Activated CD8-positive, alpha-beta T cell treated with anti-CD3 and anti-CD28 coated beads, Interleukin-2, amount 10 ng/mL, durations not matched to agents 7 days and 5 days (primary cell): ENCODE results near the gene ABHD11. TPM values are rescaled to one million over a fixed set of nuclear protein-coding genes. Genes with fewer than 3 reads are reported as not detected.

Experiments
- ATAC-seq: fragments of 150-1000 bp; cut with Tn5 transposase; one replicate; pipeline ENCODE4 v1.10.0; 2021; ENCODE audit warnings: moderate library complexity
- CTCF ChIA-PET: fragments of 350-600 bp; sonication (Branson Sonifier 250); formaldehyde crosslinking; loops from one replicate; lab custom pipeline; 2021; ENCODE audit warnings: antibody characterized with exemption; lab: Charles Lee
- POLR2A ChIA-PET: fragments of 350-600 bp; sonication (Branson Sonifier 250); formaldehyde crosslinking; loops from one replicate; lab custom pipeline; 2021; ENCODE audit warnings: antibody characterized with exemption; lab: Charles Lee
- DNase-seq: peaks from one replicate; pipeline ENCODE4 v3.0.0-alpha.2; 2020
- H3K27ac Mint-ChIP-seq: one replicate; pipeline ENCODE4 v1.8.0; 2021; ENCODE audit warnings: mild to moderate bottlenecking, mixed read lengths
- H3K27me3 Mint-ChIP-seq: one replicate; pipeline ENCODE4 v1.8.0; 2021; ENCODE audit warnings: low read depth, mixed read lengths
- H3K36me3 Mint-ChIP-seq: one replicate; pipeline ENCODE4 v1.8.0; 2021; ENCODE audit warnings: low read depth, mixed read lengths
- H3K4me1 Mint-ChIP-seq: one replicate; pipeline ENCODE4 v1.8.0; 2021; ENCODE audit warnings: low read depth, mixed read lengths
- H3K4me3 Mint-ChIP-seq: one replicate; pipeline ENCODE4 v1.8.0; 2021; ENCODE audit warnings: mild to moderate bottlenecking, mixed read lengths
- H3K9me3 Mint-ChIP-seq: one replicate; pipeline ENCODE4 v1.8.0; 2022; ENCODE audit warnings: mixed read lengths; ENCODE audit not compliant: insufficient read depth
- total RNA-seq, 2 experiments: library from RNA; stranded (reverse); gene quantifications; one replicate each; pipeline ENCODE4 v1.2.3, GENCODE V29; 2021

The ABHD11 gene
- total RNA-seq, 2 experiments from 2014 or later, result 20.7 to 20.9 TPM

GRCh38 chr7:73740771-73741170 lies 2.2 kb upstream of the ABHD11 start:
- DNase-seq, result no peak
- ChIA-PET POLR2A (no interaction called here), CTCF (no interaction called here)
- no peak overlapping the region for H3K27ac Mint-ChIP-seq
- H3K4me3 Mint-ChIP-seq, result peak overlapping the region; percentile 10
- peaks cover 19% of the 10 kb centered on the region for H3K4me1 Mint-ChIP-seq
- H3K36me3 Mint-ChIP-seq, result peaks cover 13% of the 10 kb centered on the region
- H3K27me3 Mint-ChIP-seq, result no peaks in the 10 kb centered on the region
- no peaks in the 10 kb centered on the region for H3K9me3 Mint-ChIP-seq
- ATAC-seq, result no peak

DNA sequence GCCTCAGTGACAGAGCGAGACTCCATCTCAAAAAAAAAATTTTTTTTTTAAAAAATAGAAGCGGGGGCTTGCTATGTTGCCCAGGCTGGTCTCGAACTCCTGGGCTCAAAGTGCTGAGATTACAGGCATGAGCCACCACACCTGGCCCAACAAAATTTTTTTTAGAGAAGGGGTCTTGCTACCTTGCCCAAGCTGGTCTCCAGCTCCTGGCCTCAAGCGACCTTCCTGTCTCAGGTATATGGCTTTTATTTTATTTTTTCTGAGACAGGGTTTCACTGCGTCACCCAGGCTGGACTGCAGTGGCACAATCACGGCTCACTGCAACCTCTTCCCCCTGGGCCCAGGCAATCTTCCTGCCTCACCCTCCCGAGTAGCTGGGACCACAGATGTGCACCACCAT lies 1.6 kb upstream of the ABHD11 start:
- no peak overlapping the region for H3K27ac Mint-ChIP-seq
- H3K4me1 Mint-ChIP-seq, result peaks cover 20% of the 10 kb centered on the region
- CTCF ChIA-PET, result no interaction called here
- peaks cover 13% of the 10 kb centered on the region for H3K36me3 Mint-ChIP-seq
- peak overlapping the region; percentile 10 for H3K4me3 Mint-ChIP-seq
- POLR2A ChIA-PET, result no interaction called here
- ATAC-seq (no peak), DNase-seq (no peak)
- H3K9me3 Mint-ChIP-seq, result no peaks in the 10 kb centered on the region
- H3K27me3 Mint-ChIP-seq, result no peaks in the 10 kb centered on the region

- ChIA-PET POLR2A (interaction anchor here (0.6 to 1.6 kb wide), 4 partner anchors 9 to 514 kb away, joined by 3 to 6 read pairs (median 6); partner anchors contain the start of genes BCL7B and METTL27), CTCF (interaction anchor here (0.6 to 8.5 kb wide), 5 partner anchors 115 to 467 kb away, joined by 3 to 115 read pairs (median 5); no protein-coding TSS in a partner anchor)
- H3K4me3 Mint-ChIP-seq, result peak overlapping the region; percentile 94
- H3K9me3 Mint-ChIP-seq, result no peaks in the 10 kb centered on the region
- H3K27me3 Mint-ChIP-seq, result no peaks in the 10 kb centered on the region
- DNase-seq, result no peak
- peaks cover 28% of the 10 kb centered on the region for H3K4me1 Mint-ChIP-seq
- peaks cover 13% of the 10 kb centered on the region for H3K36me3 Mint-ChIP-seq
- peak overlapping the region; percentile 63 for H3K27ac Mint-ChIP-seq
- ATAC-seq, result no peak
Measured at GRCh38 chr7:73739387-73739767, 775 bp upstream of the ABHD11 start.

- POLR2A ChIA-PET, result interaction anchor here (0.5 to 1.8 kb wide), 5 partner anchors 91 to 345 kb away, joined by 3 to 12 read pairs (median 5); partner anchors contain the start of genes BAZ1B, BCL7B and LIMK1
- peak; percentile 71 for DNase-seq
- H3K9me3 Mint-ChIP-seq, result no peaks in the 10 kb centered on the region
- CTCF ChIA-PET, result interaction anchor here (1.0 to 8.5 kb wide), 4 partner anchors 117 to 151 kb away, joined by 3 to 115 read pairs (median 9); no protein-coding TSS in a partner anchor
- H3K4me1 Mint-ChIP-seq, result peaks cover 29% of the 10 kb centered on the region
- ATAC-seq, result peak; percentile 16
- H3K27ac Mint-ChIP-seq, result peak overlapping the region; percentile 98
- H3K36me3 Mint-ChIP-seq, result peaks cover 13% of the 10 kb centered on the region
- H3K27me3 Mint-ChIP-seq, result peaks cover under 1% of the 10 kb centered on the region
- H3K4me3 Mint-ChIP-seq, result peak overlapping the region; percentile 94
Measured at GRCh38 chr7:73738220-73738611, 386 bp downstream of the ABHD11 start.

DNA sequence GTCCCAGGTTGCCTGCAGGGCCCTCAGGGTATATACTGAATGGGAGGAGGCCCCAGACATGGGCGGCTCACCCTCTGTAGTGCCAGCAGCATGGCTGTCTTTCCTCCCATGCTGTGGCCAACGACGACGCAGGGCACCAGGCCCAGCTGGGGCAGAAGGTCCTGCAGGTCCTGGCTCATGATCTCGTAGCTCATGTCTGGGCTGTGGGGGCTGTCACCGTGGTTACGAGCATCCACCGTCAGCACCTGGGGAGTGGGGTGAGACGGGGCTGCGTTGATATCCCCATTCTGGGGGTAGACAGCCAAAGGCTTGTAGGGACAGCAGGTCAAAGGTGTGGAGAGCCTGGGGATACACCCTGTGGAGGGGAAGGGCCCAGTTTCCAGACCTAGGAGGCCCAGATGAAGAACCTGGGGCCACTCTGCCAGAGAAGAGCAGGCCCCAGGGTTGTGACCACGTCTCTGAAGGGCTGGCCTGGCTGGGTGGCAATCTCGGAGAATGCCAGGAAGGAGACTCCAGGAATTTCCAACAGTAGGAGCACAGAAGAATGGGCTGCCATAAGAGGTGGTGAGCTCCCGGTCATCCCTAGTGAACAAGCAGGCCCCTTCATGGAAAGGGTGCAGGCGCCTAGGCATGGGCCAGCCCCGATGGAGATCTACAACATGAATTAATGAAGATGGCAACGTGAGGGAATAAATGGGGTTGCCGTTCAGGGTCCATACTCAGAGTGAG lies 947 bp downstream of the ABHD11 start:
- H3K27me3 Mint-ChIP-seq, result peaks cover 6% of the 10 kb centered on the region
- H3K4me3 Mint-ChIP-seq, result peak overlapping the region; percentile 94
- peaks cover 29% of the 10 kb centered on the region for H3K4me1 Mint-ChIP-seq
- no peak for ATAC-seq
- no peak for DNase-seq
- peak overlapping the region; percentile 98 for H3K27ac Mint-ChIP-seq
- ChIA-PET CTCF (interaction anchor here (1.9 to 8.5 kb wide), 2 partner anchors 117 to 131 kb away, joined by 13 to 115 read pairs; no protein-coding TSS in a partner anchor), POLR2A (interaction anchor here (0.6 to 1.8 kb wide), 4 partner anchors 92 to 346 kb away, joined by 3 to 12 read pairs (median 6); partner anchors contain the start of genes BAZ1B, BCL7B and LIMK1)
- H3K9me3 Mint-ChIP-seq, result no peaks in the 10 kb centered on the region
- H3K36me3 Mint-ChIP-seq, result peaks cover 13% of the 10 kb centered on the region

DNA sequence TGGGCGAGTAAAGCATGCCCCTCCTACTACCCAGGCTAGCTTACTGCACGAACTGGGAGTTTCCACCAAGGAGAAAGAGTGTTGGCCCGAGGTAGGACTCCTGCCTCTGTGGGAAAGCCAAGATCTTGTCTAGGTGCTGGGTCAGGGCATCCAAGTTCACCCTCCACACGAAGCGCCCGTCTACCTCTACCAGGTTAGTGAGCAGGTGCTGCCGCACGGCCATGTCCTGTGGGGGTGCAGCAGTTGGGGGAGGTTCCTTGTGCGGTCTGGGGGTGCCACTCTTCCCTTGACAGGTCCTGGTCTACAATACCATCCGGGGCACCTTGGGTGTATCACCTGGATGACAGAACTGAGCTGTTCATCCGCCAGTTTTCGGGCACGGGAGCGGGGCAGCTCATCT lies 1.7 kb downstream of the ABHD11 start:
- H3K36me3 Mint-ChIP-seq, result peaks cover 13% of the 10 kb centered on the region
- ChIA-PET POLR2A (no interaction called here), CTCF (interaction anchor here (4.4 to 8.5 kb wide), 2 partner anchors 119 to 130 kb away, joined by 21 to 115 read pairs; no protein-coding TSS in a partner anchor)
- DNase-seq (no peak), ATAC-seq (no peak)
- H3K27me3 Mint-ChIP-seq, result peaks cover 6% of the 10 kb centered on the region
- no peak overlapping the region for H3K27ac Mint-ChIP-seq
- peaks cover 29% of the 10 kb centered on the region for H3K4me1 Mint-ChIP-seq
- no peaks in the 10 kb centered on the region for H3K9me3 Mint-ChIP-seq
- H3K4me3 Mint-ChIP-seq, result no peak overlapping the region

- Mint-ChIP-seq H3K27ac (no peak overlapping the region), H3K4me1 (peaks cover 29% of the 10 kb centered on the region), H3K27me3 (peaks cover 6% of the 10 kb centered on the region), H3K4me3 (no peak overlapping the region), H3K36me3 (peaks cover 13% of the 10 kb centered on the region), H3K9me3 (no peaks in the 10 kb centered on the region)
- POLR2A ChIA-PET, result interaction anchor here (1.2 to 1.5 kb wide), 2 partner anchors 19 to 153 kb away, joined by 3 read pairs; no protein-coding TSS in a partner anchor
- CTCF ChIA-PET, result interaction anchor here (1.0 to 8.5 kb wide), 11 partner anchors 10 to 291 kb away, joined by 3 to 115 read pairs (median 4); no protein-coding TSS in a partner anchor
- DNase-seq, result no peak
- no peak for ATAC-seq
Measured at GRCh38 chr7:73735528-73735905, 3.1 kb downstream of the ABHD11 start.

- peak overlapping the region; percentile 78 for H3K27ac Mint-ChIP-seq
- peak; percentile 66 for ATAC-seq
Measured at GRCh38 chr7:73734619-73735527, 3.7 kb downstream of the ABHD11 start.

DNA sequence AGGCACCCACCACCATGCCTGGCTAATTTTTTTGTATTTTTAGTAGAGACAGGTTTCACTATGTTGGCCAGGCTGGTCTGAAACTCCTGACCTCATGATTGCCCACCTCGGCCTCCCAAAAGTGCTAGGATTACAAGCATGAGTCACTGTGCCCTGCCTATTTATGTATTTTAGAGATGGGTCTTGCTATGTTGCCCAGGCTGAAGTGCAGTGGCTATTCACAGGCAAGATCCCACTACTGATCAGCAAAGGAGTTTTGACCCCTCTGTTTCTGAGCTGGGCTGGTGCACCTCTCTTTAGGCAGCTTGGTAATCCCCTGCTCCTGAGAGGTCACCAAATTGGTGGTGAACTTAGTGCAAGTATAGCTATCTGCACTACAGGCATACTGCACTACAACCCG lies 6.2 kb downstream of the ABHD11 start:
- Mint-ChIP-seq H3K4me3 (no peak overlapping the region), H3K27me3 (peaks cover 9% of the 10 kb centered on the region), H3K4me1 (peaks cover 19% of the 10 kb centered on the region), H3K9me3 (no peaks in the 10 kb centered on the region), H3K36me3 (peaks cover 13% of the 10 kb centered on the region), H3K27ac (no peak overlapping the region)
- ChIA-PET POLR2A (interaction anchor here (0.7 kb wide), 1 partner anchor 117 kb away, joined by 3 read pairs; no protein-coding TSS in a partner anchor), CTCF (interaction anchor here (1.2 to 8.5 kb wide), 3 partner anchors 14 to 126 kb away, joined by 3 to 115 read pairs (median 21); no protein-coding TSS in a partner anchor)
- no peak for DNase-seq
- no peak for ATAC-seq

More at GRCh38 chr7:73734619-73735527, 3.7 kb downstream of the ABHD11 start:
- Mint-ChIP-seq H3K9me3 (no peaks in the 10 kb centered on the region), H3K36me3 (peaks cover 13% of the 10 kb centered on the region), H3K4me3 (no peak overlapping the region), H3K4me1 (peaks cover 29% of the 10 kb centered on the region), H3K27me3 (peaks cover 6% of the 10 kb centered on the region)
- ChIA-PET CTCF (interaction anchor here (0.7 to 8.5 kb wide), 24 partner anchors 9 to 294 kb away, joined by 3 to 115 read pairs (median 4); partner anchors contain the start of gene VPS37D), POLR2A (interaction anchor here (0.6 to 1.5 kb wide), 3 partner anchors 19 to 153 kb away, joined by 3 to 4 read pairs (median 3); no protein-coding TSS in a partner anchor)
- peak; percentile 91 for DNase-seq

GRCh38 chr7:73730485-73730884 lies 8.1 kb downstream of the ABHD11 start:
- Mint-ChIP-seq H3K36me3 (no peaks in the 10 kb centered on the region), H3K9me3 (no peaks in the 10 kb centered on the region), H3K27ac (no peak overlapping the region), H3K4me3 (no peak overlapping the region), H3K27me3 (peaks cover 9% of the 10 kb centered on the region), H3K4me1 (peaks cover 10% of the 10 kb centered on the region)
- CTCF ChIA-PET, result no interaction called here
- POLR2A ChIA-PET, result no interaction called here
- DNase-seq, result no peak
- ATAC-seq, result no peak

GRCh38 chr7:73728551-73728950 lies 10.1 kb downstream of the ABHD11 start:
- no peak for DNase-seq
- H3K27me3 Mint-ChIP-seq, result peaks cover 12% of the 10 kb centered on the region
- H3K4me1 Mint-ChIP-seq, result no peaks in the 10 kb centered on the region
- ChIA-PET POLR2A (no interaction called here), CTCF (interaction anchor here (1.0 to 2.8 kb wide), 5 partner anchors 9 to 124 kb away, joined by 3 to 17 read pairs (median 3); partner anchors contain the start of gene STX1A)
- no peaks in the 10 kb centered on the region for H3K36me3 Mint-ChIP-seq
- H3K4me3 Mint-ChIP-seq, result no peak overlapping the region
- no peak for ATAC-seq
- H3K27ac Mint-ChIP-seq, result no peak overlapping the region
- no peaks in the 10 kb centered on the region for H3K9me3 Mint-ChIP-seq
